GM12801 (cell line): ENCODE results near the gene GALNTL6.

Experiments used
- TF ChIP-seq, protein P1 (sequence below): IDR thresholded peaks from one replicate; pipeline ENCODE4 v1.5.1; 2011; ENCODE audit warnings: control low read depth; ENCODE audit not compliant: insufficient read length; ENCODE audit errors: extremely low read depth

Gene GALNTL6

DNA sequence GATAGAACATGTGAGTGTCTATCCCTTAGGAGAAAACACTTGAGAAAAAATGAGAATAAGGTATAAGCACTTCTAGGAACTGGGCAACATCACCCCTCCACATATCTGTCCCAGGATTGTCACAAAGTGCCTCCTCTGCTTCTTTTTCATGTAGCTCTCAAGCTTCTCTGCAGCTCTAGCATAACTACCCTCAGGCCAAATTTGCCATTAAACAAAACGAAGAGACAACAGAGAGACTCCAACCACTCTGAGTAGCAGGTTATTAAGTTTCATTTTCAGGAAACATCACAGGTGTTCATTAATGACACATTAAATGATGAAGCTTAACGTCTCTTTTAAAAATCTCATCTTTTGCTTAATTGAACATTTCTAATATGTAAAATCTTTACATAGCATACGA lies 580.0 kb downstream of the GALNTL6 start:
- TF ChIP-seq, protein P1, sequence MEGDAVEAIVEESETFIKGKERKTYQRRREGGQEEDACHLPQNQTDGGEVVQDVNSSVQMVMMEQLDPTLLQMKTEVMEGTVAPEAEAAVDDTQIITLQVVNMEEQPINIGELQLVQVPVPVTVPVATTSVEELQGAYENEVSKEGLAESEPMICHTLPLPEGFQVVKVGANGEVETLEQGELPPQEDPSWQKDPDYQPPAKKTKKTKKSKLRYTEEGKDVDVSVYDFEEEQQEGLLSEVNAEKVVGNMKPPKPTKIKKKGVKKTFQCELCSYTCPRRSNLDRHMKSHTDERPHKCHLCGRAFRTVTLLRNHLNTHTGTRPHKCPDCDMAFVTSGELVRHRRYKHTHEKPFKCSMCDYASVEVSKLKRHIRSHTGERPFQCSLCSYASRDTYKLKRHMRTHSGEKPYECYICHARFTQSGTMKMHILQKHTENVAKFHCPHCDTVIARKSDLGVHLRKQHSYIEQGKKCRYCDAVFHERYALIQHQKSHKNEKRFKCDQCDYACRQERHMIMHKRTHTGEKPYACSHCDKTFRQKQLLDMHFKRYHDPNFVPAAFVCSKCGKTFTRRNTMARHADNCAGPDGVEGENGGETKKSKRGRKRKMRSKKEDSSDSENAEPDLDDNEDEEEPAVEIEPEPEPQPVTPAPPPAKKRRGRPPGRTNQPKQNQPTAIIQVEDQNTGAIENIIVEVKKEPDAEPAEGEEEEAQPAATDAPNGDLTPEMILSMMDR = no peak

DNA sequence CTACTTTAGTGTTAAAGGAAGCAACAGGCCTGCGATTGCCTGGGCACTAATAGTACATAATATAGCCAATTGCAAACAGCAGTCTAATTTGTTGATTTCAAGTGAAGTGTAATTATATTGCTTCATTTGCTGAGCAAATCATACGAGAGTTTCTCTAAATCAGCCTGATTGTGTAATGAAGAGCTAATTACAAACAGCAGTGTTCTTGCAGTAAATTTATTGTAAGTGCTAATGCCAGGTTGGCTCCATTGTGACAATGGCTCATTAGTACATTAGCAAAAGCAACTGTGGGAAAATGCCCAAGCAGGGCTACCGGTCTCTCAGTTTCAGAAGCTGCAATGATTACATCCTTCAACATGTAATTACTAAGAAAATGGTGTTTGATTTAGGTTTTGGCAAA lies 591.5 kb downstream of the GALNTL6 start:
- TF ChIP-seq, protein P1 = no peak

DNA sequence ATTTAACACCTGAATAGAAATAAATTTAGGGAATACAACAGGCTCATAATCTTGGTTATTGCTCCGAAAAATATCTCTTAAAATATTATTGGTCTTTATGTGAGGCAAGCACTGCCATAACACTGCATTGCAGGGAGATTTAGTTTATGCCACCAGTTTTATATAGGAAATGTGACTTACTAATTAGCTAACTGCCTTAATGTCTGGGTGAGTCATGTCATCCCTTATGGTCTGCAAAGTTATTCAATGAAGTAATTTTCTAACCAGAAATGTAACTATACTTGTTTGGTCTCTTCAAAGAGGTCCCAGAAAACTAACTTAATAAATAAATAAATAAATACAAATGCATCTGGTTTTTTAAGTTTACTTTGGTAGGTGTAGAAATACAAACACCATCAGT lies 597.2 kb downstream of the GALNTL6 start:
- TF ChIP-seq, protein P1 = no peak

DNA sequence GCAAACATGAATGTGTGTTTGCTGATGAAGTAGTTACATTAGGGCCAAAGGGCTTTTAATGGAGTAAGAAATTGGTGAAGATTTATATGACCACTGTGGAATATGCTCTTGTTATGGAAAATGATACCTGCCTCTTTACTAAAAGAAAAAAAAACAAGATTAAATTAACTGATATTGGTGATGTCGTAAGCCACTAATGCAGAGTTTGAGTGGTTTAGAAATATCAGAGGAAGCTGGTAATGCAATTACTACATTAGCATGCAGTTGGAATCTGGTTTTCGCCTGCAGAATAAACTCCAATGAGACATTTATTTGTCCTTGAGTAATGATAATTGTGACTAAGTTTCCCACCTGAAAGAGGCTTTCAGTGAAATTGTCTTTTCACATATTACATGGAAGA lies 597.9 kb downstream of the GALNTL6 start:
- TF ChIP-seq, protein P1 = no peak

DNA sequence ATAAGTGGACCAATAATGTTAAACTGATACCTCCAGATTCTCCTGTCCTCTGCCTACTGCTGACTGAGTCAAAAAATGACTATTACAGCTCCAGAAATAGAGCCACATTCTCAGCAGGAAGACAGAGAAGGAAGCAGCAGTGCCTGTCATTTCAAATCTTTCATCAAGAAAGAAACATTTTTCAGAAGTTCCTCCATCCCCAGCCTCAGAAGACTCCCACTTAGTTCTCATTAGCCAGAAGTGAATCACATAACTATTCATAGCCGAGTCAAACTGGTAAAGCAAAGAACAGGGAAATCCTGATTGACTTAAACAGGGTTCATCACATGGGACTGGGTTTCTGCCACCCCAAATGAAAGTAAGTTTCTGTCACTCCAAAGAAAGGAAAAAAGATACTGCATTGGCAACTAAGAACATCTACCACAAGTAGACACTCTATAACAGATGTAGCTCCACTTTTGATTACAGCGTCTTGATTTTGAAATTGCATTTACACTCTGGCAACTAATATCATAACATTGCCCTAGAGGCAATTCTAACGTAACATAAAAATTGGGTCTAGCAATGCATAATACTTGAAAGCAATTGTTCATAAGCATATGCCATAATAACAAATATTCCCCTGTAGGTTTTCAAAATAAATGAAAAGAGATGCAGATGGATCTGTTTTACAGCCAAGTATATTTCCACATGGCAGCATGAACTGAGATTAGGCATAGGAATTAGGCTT lies 599.8 kb downstream of the GALNTL6 start:
- TF ChIP-seq, protein P1 = no peak

DNA sequence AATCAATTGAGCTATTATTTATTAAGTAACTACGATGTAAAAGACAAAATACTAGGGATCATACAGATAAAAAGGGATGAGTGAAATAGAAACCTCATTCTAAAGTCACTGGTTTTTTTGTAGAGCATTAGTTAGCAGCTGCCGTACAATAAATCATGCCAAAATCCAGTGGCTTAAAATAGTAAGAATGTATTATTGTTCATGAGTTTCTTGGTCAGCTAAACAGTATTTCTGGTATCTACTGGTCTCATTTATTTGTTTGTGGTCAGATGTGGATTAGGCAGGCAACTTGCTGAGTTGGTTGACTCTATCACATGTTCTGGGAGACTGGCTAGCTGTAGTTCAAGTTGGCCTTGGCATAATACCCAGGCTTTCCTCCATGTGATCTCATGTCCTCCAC lies 667.3 kb downstream of the GALNTL6 start:
- TF ChIP-seq, protein P1 = no peak

DNA sequence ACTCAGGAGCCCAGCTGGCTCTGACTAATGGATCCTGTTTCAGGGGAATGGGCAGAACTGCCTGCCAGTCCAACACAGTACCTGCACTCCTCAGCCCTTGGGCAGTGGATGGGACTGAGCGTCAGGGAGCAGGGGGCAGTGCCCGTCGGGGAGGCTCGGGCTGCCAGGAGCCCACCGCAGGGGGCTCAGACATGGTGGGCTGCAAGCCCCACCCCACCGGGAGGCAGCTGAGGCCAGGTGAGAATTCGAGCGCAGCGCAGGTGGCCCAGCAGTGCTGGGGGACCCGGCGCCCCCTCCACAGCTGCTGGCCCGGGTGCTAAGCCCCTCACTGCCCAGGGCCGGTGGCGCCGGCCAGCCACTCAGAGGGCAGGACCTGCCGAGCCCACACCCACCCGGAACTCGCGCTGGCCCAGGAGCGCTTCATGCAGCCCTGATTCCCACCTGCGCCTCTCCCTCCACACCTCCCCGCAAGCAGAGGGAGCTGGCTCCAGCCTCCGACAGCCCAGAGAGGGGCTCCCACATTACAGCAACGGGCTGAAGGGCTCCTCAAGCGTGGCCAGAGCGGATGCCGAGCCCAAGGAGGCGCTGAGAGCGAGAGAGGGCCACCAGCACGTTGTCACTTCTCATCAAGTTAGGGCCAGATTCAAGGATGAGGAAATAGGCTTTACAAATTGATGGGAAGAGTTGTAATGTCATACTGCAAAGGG lies 668.8 kb downstream of the GALNTL6 start:
- TF ChIP-seq, protein P1 = no peak
